OCI-LY1 (cell line): ENCODE results near the gene FUOM.

Source experiments
- H2AFZ ChIP-seq: fragments of 200-600 bp; sonication (generic), shearing (Covaris generic); 2 replicates; pipeline ENCODE4 v1.6.0; 2014; ENCODE audit warnings: antibody characterized with exemption, mild to moderate bottlenecking, low read length
- H3F3A ChIP-seq: fragments of 200-600 bp; sonication (generic), shearing (Covaris generic); 2 replicates; pipeline ENCODE4 v1.6.0; 2014; ENCODE audit warnings: mild to moderate bottlenecking, antibody characterized with exemption, low read length, moderate library complexity; ENCODE audit not compliant: insufficient read depth
- H3K27ac ChIP-seq: fragments of 200-600 bp; sonication (generic); 2 replicates; pipeline ENCODE4 v1.5.1; 2014; ENCODE audit warnings: low read length, mixed run types, mild to moderate bottlenecking, low read depth; ENCODE audit not compliant: poor library complexity, severe bottlenecking
- H3K27me3 ChIP-seq: fragments of 200-600 bp; sonication (generic); 2 replicates; pipeline ENCODE4 v1.6.0; 2014; ENCODE audit warnings: antibody characterized with exemption, mild to moderate bottlenecking, low read length, moderate library complexity; ENCODE audit not compliant: insufficient read depth
- H3K36me3 ChIP-seq: fragments of 200-600 bp; sonication (generic); 2 replicates; pipeline ENCODE4 v1.6.1; 2014; ENCODE audit warnings: mild to moderate bottlenecking, antibody characterized with exemption, low read length, moderate library complexity, mixed read lengths; ENCODE audit not compliant: insufficient read depth
- H3K4me1 ChIP-seq: fragments of 200-600 bp; sonication (generic); 2 replicates; pipeline ENCODE4 v1.5.1; 2014; ENCODE audit warnings: mild to moderate bottlenecking, low read length, moderate library complexity; ENCODE audit not compliant: insufficient read depth, severe bottlenecking
- H3K4me2 ChIP-seq: fragments of 200-600 bp; sonication (generic), shearing (Covaris generic); 2 replicates; pipeline ENCODE4 v1.6.1; 2014; ENCODE audit warnings: low read length
- H3K4me3 ChIP-seq: fragments of 200-600 bp; sonication (generic); 2 replicates; pipeline ENCODE4 v1.5.1; 2014; ENCODE audit warnings: low read length, low read depth, mild to moderate bottlenecking, mixed read lengths; ENCODE audit not compliant: poor library complexity, severe bottlenecking
- H3K79me2 ChIP-seq: fragments of 200-600 bp; shearing (Covaris generic); 2 replicates; pipeline ENCODE4 v1.6.1; 2016; ENCODE audit warnings: mixed run types, low read length, mixed read lengths; ENCODE audit not compliant: insufficient read depth
- H3K9ac ChIP-seq: fragments of 200-600 bp; sonication (generic), shearing (Covaris generic); 2 replicates; pipeline ENCODE4 v1.6.1; 2014; ENCODE audit warnings: mild to moderate bottlenecking, low read length, mixed read lengths
- H3K9me2 ChIP-seq: fragments of 200-600 bp; sonication (generic), shearing (Covaris generic); 2 replicates; pipeline ENCODE4 v1.6.1; 2014; ENCODE audit warnings: low read depth, mild to moderate bottlenecking, low read length, mixed read lengths
- H3K9me3 ChIP-seq: fragments of 200-600 bp; shearing (Covaris generic); 2 replicates; pipeline ENCODE4 v1.6.1; 2014; ENCODE audit warnings: low read length, mixed read lengths
- H4K20me1 ChIP-seq: fragments of 200-600 bp; sonication (generic), shearing (Covaris generic); 2 replicates; pipeline ENCODE4 v1.6.0; 2016; ENCODE audit warnings: mild to moderate bottlenecking, low read length; ENCODE audit not compliant: insufficient read depth
- CTCF ChIP-seq: fragments of 200-600 bp; sonication (generic), shearing (Covaris generic); IDR thresholded peaks from 2 replicates; pipeline ENCODE4 v1.5.1; 2017; ENCODE audit warnings: mild to moderate bottlenecking, antibody characterized with exemption, low read length, moderate library complexity, mixed read lengths
- EZH2 ChIP-seq: fragments of 200-600 bp; sonication (generic), shearing (Covaris generic); IDR thresholded peaks from 2 replicates; pipeline ENCODE4 v1.8.0; 2017; ENCODE audit warnings: borderline replicate concordance, mixed run types, mild to moderate bottlenecking, antibody characterized with exemption, low read length, moderate library complexity, mixed read lengths

Gene FUOM

GRCh38 chr10:133338080-133339071 is 19.4 kb downstream of the FUOM start:
- TF ChIP-seq CTCF (no peak), EZH2 (no peak)
- Histone ChIP-seq H2AFZ (no peak overlapping the region), H3K4me2 (no peak overlapping the region), H3K9me2 (no peaks in the 10 kb centered on the region), H4K20me1 (no peaks in the 10 kb centered on the region), H3K4me1 (no peaks in the 10 kb centered on the region), H3K9me3 (peaks cover 6% of the 10 kb centered on the region; the same call in 1 of the 2 replicates), H3K4me3 (no peak overlapping the region), H3K27ac (no peak overlapping the region), H3K36me3 (no peaks in the 10 kb centered on the region), H3F3A (no peaks in the 10 kb centered on the region), H3K79me2 (no peaks in the 10 kb centered on the region), H3K27me3 (no peaks in the 10 kb centered on the region; the same call in 1 of the 2 replicates), H3K9ac (no peak overlapping the region)

GRCh38 chr10:133337370-133337725 is 20.5 kb downstream of the FUOM start:
- Histone ChIP-seq H3K4me1 (no peaks in the 10 kb centered on the region), H2AFZ (no peak overlapping the region), H3K36me3 (no peaks in the 10 kb centered on the region), H3K79me2 (no peaks in the 10 kb centered on the region), H3F3A (no peaks in the 10 kb centered on the region), H3K27ac (no peak overlapping the region), H3K9me3 (peaks cover 6% of the 10 kb centered on the region; the same call in 1 of the 2 replicates), H4K20me1 (no peaks in the 10 kb centered on the region), H3K4me3 (no peak overlapping the region), H3K4me2 (no peak overlapping the region), H3K9ac (no peak overlapping the region), H3K9me2 (no peaks in the 10 kb centered on the region), H3K27me3 (no peaks in the 10 kb centered on the region; the same call in 1 of the 2 replicates)
- no peak for TF ChIP-seq CTCF
- no peak for TF ChIP-seq EZH2

GRCh38 chr10:133336577-133337369 is 21.0 kb downstream of the FUOM start, which contains the start of gene CALY:
CALY (minus strand) TSS chr10:133336896; CDS start chr10:133328989, 7,907 bp downstream.
- Histone ChIP-seq H3K79me2 (no peaks in the 10 kb centered on the region), H3K9ac (no peak within 1 kb of the TSS), H3K27ac (no peak within 1 kb of the TSS), H4K20me1 (no peaks in the 10 kb centered on the region), H3K9me2 (no peaks in the 10 kb centered on the region), H3K27me3 (no peaks in the 10 kb centered on the region; the same call in 1 of the 2 replicates), H2AFZ (no peak within 1 kb of the TSS), H3K4me2 (no peak within 1 kb of the TSS), H3K9me3 (peaks cover 6% of the 10 kb centered on the region; the same call in 1 of the 2 replicates), H3F3A (no peaks in the 10 kb centered on the region), H3K4me3 (no peak within 1 kb of the TSS), H3K36me3 (no peaks in the 10 kb centered on the region), H3K4me1 (no peaks in the 10 kb centered on the region)
- TF ChIP-seq EZH2 = no peak
- TF ChIP-seq CTCF = no peak
